Mammary epithelial cell (primary cell): ENCODE data around the gene RPAP2.
"Not testable (repeated sequence)": the region's sequence is repeated elsewhere in the genome, so short reads cannot be mapped to it uniquely, and the experiment has no call there.

Source experiments
- EZH2 ChIP-seq: IDR thresholded peaks from 2 replicates; pipeline ENCODE4 v1.6.1; 2012; ENCODE audit warnings: low read length, inconsistent platforms, borderline replicate concordance
- TF ChIP-seq, protein P1 (sequence below), 2 donors: IDR thresholded peaks in 1 of 2; conservative IDR thresholded peaks in 1 of 2; 2 replicates each; pipeline ENCODE4 v1.5.1; 2011 to 2012; ENCODE audit warnings: inconsistent platforms in 2 of 2, low read length in 2 of 2, mild to moderate bottlenecking in 2 of 2, control low read depth in 1 of 2, low read depth in 1 of 2; ENCODE audit not compliant: insufficient read depth in 1 of 2; ENCODE audit errors: extremely low read depth in 1 of 2

DNA sequence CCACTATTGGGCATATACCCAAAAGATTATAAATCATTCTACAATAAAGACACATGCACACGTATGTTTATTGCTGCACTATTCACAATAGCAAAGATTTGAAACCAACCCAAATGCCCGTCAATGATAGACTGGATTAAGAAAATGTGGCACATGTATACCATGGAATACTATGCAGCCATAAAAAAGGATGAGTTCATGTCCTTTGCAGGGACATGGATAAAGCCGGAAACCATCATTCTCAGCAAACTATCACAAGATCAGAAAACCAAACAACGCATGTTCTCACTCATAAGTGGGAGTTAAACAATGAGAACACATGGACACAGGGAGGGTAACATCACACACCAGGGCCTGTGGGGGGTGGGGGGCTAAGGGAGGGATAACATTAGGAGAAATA lies 95.1 kb downstream of the RPAP2 start:
- TF ChIP-seq, protein P1, sequence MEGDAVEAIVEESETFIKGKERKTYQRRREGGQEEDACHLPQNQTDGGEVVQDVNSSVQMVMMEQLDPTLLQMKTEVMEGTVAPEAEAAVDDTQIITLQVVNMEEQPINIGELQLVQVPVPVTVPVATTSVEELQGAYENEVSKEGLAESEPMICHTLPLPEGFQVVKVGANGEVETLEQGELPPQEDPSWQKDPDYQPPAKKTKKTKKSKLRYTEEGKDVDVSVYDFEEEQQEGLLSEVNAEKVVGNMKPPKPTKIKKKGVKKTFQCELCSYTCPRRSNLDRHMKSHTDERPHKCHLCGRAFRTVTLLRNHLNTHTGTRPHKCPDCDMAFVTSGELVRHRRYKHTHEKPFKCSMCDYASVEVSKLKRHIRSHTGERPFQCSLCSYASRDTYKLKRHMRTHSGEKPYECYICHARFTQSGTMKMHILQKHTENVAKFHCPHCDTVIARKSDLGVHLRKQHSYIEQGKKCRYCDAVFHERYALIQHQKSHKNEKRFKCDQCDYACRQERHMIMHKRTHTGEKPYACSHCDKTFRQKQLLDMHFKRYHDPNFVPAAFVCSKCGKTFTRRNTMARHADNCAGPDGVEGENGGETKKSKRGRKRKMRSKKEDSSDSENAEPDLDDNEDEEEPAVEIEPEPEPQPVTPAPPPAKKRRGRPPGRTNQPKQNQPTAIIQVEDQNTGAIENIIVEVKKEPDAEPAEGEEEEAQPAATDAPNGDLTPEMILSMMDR (conservative IDR thresholded peaks at IDR 0.05 in 1 of 2, IDR thresholded peaks at IDR 0.05 in 1 of 2; ENCODE audit: extremely low read depth in 1 of 2, insufficient read depth in 1 of 2, low read depth in 1 of 2, low read length in 2 of 2) = not testable (repeated sequence)
- TF ChIP-seq EZH2 = not testable (repeated sequence)
